A549 (cell line): ENCODE results near the gene ITGAL. TPM values are rescaled to one million over a fixed set of nuclear protein-coding genes. Genes with fewer than 3 reads are reported as not detected.

Experiments
- ATAC-seq, 2 experiments: fragments of 200-7000 bp in 1 of 2; fragments of >200 bp in 1 of 2; cut with Nextera tagmentation in 1 of 2; cut with Tn5 transposase in 1 of 2; 3 replicates each; pipeline versions ENCODE4 v1.8.0 to v1.9.1; 2018 to 2020; ENCODE audit warnings: mild to moderate bottlenecking in 1 of 2, moderate library complexity in 1 of 2
- CTCF ChIA-PET: fragments of 300-600 bp; sonication (Branson Sonifier 250); formaldehyde crosslinking; extraction: SDS; loops from one replicate; lab custom pipeline; 2021; ENCODE audit warnings: antibody characterized with exemption, inconsistent platforms; lab: Yijun Ruan, JAX
- POLR2A ChIA-PET: fragments of 350-600 bp; formaldehyde crosslinking; extraction: SDS; loops from one replicate; lab custom pipeline; 2021; ENCODE audit warnings: antibody characterized with exemption, inconsistent platforms; lab: Yijun Ruan, JAX
- DNase-seq, 2 experiments: peaks; one replicate each; pipeline versions ENCODE4 v3.0.0 to v3.0.0-alpha.2; 2011 to 2016; ENCODE audit warnings: low read depth in 1 of 2, low spot score in 1 of 2
- FAIRE-seq: peaks from 2 replicates; lab custom pipeline; 2011; peaks lifted over from hg19 to GRCh38; lab: Jason Lieb, UNC
- H3K27ac ChIP-seq, 2 experiments: fragments of >200 bp; sonication (Bioruptor Twin); formaldehyde crosslinking; 3 replicates each; pipeline ENCODE4 v1.5.1; 2016 to 2017
- H3K4me1 ChIP-seq: fragments of >200 bp; sonication (Bioruptor Twin); formaldehyde crosslinking; 3 replicates; pipeline ENCODE4 v1.6.1; 2016
- H3K4me2 ChIP-seq: fragments of >200 bp; sonication (Bioruptor Twin); formaldehyde crosslinking; 3 replicates; pipeline ENCODE4 v1.6.1; 2016
- H3K4me3 ChIP-seq: fragments of >200 bp; sonication (Bioruptor Twin); formaldehyde crosslinking; 3 replicates; pipeline ENCODE4 v1.5.1; 2016
- H3K9me3 ChIP-seq: fragments of >200 bp; sonication (Bioruptor Twin); formaldehyde crosslinking; 3 replicates; pipeline ENCODE4 v1.6.1; 2016
- BCL3 ChIP-seq: fragments of >200 bp; sonication (Bioruptor Twin); formaldehyde crosslinking; IDR thresholded peaks from 3 replicates; pipeline ENCODE4 v1.6.1; 2016
- BHLHE40 ChIP-seq: IDR thresholded peaks from 2 replicates; pipeline ENCODE4 v1.6.1; 2012; ENCODE audit warnings: low read depth, low read length, inconsistent platforms
- CHD4 ChIP-seq: fragments of 200-600 bp; sonication (generic); IDR thresholded peaks from 2 replicates; pipeline ENCODE4 v1.6.1; 2016; ENCODE audit warnings: antibody characterized with exemption, mild to moderate bottlenecking, borderline replicate concordance
- E2F6 ChIP-seq: IDR thresholded peaks from 2 replicates; pipeline ENCODE4 v1.6.1; 2012; ENCODE audit warnings: low read depth, borderline replicate concordance
- GATA3 ChIP-seq: IDR thresholded peaks from 2 replicates; pipeline ENCODE4 v1.6.1; 2012; ENCODE audit warnings: borderline replicate concordance
- HEYL ChIP-seq: fragments of 250-450 bp; sonication (Bioruptor Pico); IDR thresholded peaks from 2 replicates; pipeline ENCODE4 v1.8.0; 2021; ENCODE audit warnings: mild to moderate bottlenecking, moderate library complexity
- HMGXB4 ChIP-seq: fragments of 250-450 bp; sonication (Bioruptor Pico); IDR thresholded peaks from 2 replicates; pipeline ENCODE4 v1.5.0; 2021; ENCODE audit warnings: mild to moderate bottlenecking, moderate library complexity, borderline replicate concordance
- JUN ChIP-seq, 2 experiments: fragments of >200 bp; sonication (Bioruptor Twin); formaldehyde crosslinking; IDR thresholded peaks; 2 replicates in 1 of 2; 3 replicates in 1 of 2; pipeline ENCODE4 v1.6.1; 2016 to 2017
- MAX ChIP-seq: IDR thresholded peaks from 2 replicates; pipeline ENCODE4 v1.6.1; 2012
- MAZ ChIP-seq: fragments of 150-350 bp; IDR thresholded peaks from 2 replicates; pipeline ENCODE4 v1.6.1; 2014; ENCODE audit warnings: antibody characterized with exemption, low read depth, low read length, borderline replicate concordance
- PBX3 ChIP-seq: IDR thresholded peaks from 2 replicates; pipeline ENCODE4 v1.6.1; 2012
- PHF8 ChIP-seq: fragments of 200-600 bp; sonication (generic); IDR thresholded peaks from 2 replicates; pipeline ENCODE4 v1.6.1; 2016; ENCODE audit warnings: low read depth, mild to moderate bottlenecking, antibody characterized with exemption, moderate library complexity, borderline replicate concordance
- POLR2A ChIP-seq: IDR thresholded peaks from 2 replicates; pipeline ENCODE4 v1.6.1; 2012; ENCODE audit warnings: mild to moderate bottlenecking, low read length
- RAD21 ChIP-seq, 2 experiments: fragments of >200 bp in 1 of 2; sonication (Bioruptor Twin) in 1 of 2; formaldehyde crosslinking in 1 of 2; IDR thresholded peaks in 1 of 2; conservative IDR thresholded peaks in 1 of 2; 2 replicates in 1 of 2; 3 replicates in 1 of 2; pipeline ENCODE4 v1.6.1; 2012 to 2018; ENCODE audit warnings: inconsistent platforms in 1 of 2
- REST ChIP-seq: fragments of 200-600 bp; sonication (generic); IDR thresholded peaks from 2 replicates; pipeline ENCODE4 v1.6.1; 2016; ENCODE audit warnings: antibody characterized with exemption, mild to moderate bottlenecking, moderate library complexity
- TFCP2L1 ChIP-seq: fragments of 250-450 bp; sonication (Bioruptor Pico); IDR thresholded peaks from 2 replicates; pipeline ENCODE4 v1.5.0; 2021; ENCODE audit warnings: mild to moderate bottlenecking
- TP53 ChIP-seq: fragments of 250-450 bp; sonication (Bioruptor Pico); IDR thresholded peaks from 2 replicates; pipeline ENCODE4 v1.5.0; 2021; ENCODE audit warnings: mild to moderate bottlenecking, moderate library complexity
- USF2 ChIP-seq: fragments of 450-650 bp; IDR thresholded peaks from 2 replicates; pipeline ENCODE4 v1.6.1; 2014; ENCODE audit warnings: antibody characterized with exemption
- ZC3H11A ChIP-seq: fragments of 450-650 bp; IDR thresholded peaks from 2 replicates; pipeline ENCODE4 v1.6.1; 2014; ENCODE audit warnings: antibody characterized with exemption, mild to moderate bottlenecking
- ZSCAN20 ChIP-seq: fragments of 250-450 bp; sonication (Bioruptor Pico); IDR thresholded peaks from 2 replicates; pipeline ENCODE4 v1.8.0; 2022; ENCODE audit warnings: mild to moderate bottlenecking, moderate library complexity
- WGBS: methylation state at CpG from one replicate; pipeline ENCODE4 v1.1.6; 2017; ENCODE audit errors: missing lambda C conversion rate; 5-methylcytosine and 5-hydroxymethylcytosine counted together
- polyA plus RNA-seq, 4 experiments: library from polyadenylated mRNA; depleted of rRNA in 3 of 4; stranded (reverse); fragments of >200 nt; fragmentation: RNase III in 1 of 4; extraction: RNeasy Plus Mini Kit Qiagen cat#74134 plus additional on column Dnase treatment in 1 of 4; gene quantifications; 2 replicates in 3 of 4; 3 replicates in 1 of 4; pipeline ENCODE4 v1.2.3, GENCODE V29; 2011 to 2017

ITGAL gene
- polyA plus RNA-seq, 2 of the 4 experiments (the other 2 are of a cell fraction): 0.17 to 0.94 TPM

- no peak for TF ChIP-seq CHD4
These were observed 53.2 kb downstream of the ITGAL start (continued) for GRCh38 chr16:30525844-30526136.

- DNase-seq (peak; percentile 33 to 44), FAIRE-seq (no peak)
- POLR2A ChIA-PET: interaction anchor here (0.8 to 3.1 kb wide), 7 partner anchors 9 to 108 kb away, joined by 3 to 17 read pairs (median 4); partner anchors contain the start of genes DCTPP1, SEPHS2 and ZNF764
- H3K4me2 ChIP-seq: peak within 1 kb of the TSS; percentile 81
- H3K27ac ChIP-seq: peak within 1 kb of the TSS; percentile 96 to 98
- H3K4me3 ChIP-seq: peak within 1 kb of the TSS; percentile 85
- CTCF ChIA-PET: interaction anchor here (0.9 to 2.1 kb wide), 7 partner anchors 8 to 124 kb away, joined by 3 to 8 read pairs (median 4); partner anchors contain the start of genes PRR14 and ZNF747
- peaks cover 27% of the 10 kb centered on the region for H3K4me1 ChIP-seq
- 3% methylated on average over 14 of the region's 73 CpGs for WGBS
- TF ChIP-seq POLR2A (peak; percentile 54), ZC3H11A (no peak), BCL3 (peak; percentile 80; the same call in 2 of the 3 replicates), PHF8 (no peak; the same call in 1 of the 2 replicates), REST (peak; percentile 69; the same call in 1 of the 2 replicates), RAD21 (conservative IDR thresholded peaks at IDR 0.05 in 1 of 2, IDR thresholded peaks at IDR 0.05 in 1 of 2) (0 out of 5 replicates have a peak, but pooled peaks of 1 of the 2 experiments have one; percentile 19), JUN (IDR thresholded peaks at IDR 0.05) (peak in 1 of 2 experiments; percentile 95; a peak in 2 of 5 replicates), TP53 (CRISPR knock-in tag) (no peak; the same call in 1 of the 2 replicates), HEYL (CRISPR knock-in tag) (no peak), ZSCAN20 (CRISPR knock-in tag) (no peak)
- TF ChIP-seq, all 56 proteins: peak for 5
- peak; percentile 50 to 52 for ATAC-seq
- no peaks in the 10 kb centered on the region for H3K9me3 ChIP-seq
These were observed 53.7 kb downstream of the ITGAL start, which contains the start of gene ZNF768 for GRCh38 chr16:30526137-30526822. ZNF768 (minus strand) TSS chr16:30526566; CDS start chr16:30526413, 153 bp downstream.

GRCh38 chr16:30526823-30527634, 54.5 kb downstream of the ITGAL start:
- peak; percentile 51 for FAIRE-seq
- H3K27ac ChIP-seq: peak overlapping the region; percentile 96 to 98
- peak overlapping the region; percentile 85 for H3K4me3 ChIP-seq
- peak; percentile 91 to 95 for ATAC-seq
- H3K9me3 ChIP-seq: no peaks in the 10 kb centered on the region
- H3K4me2 ChIP-seq: peak overlapping the region; percentile 81
- DNase-seq: peak; percentile 97
- ChIA-PET CTCF (interaction anchor here (0.9 to 1.6 kb wide), 5 partner anchors 13 to 124 kb away, joined by 3 to 6 read pairs (median 3); partner anchors contain the start of gene PRR14), POLR2A (interaction anchor here (0.6 to 3.1 kb wide), 18 partner anchors 9 to 132 kb away, joined by 3 to 17 read pairs (median 4); partner anchors contain the start of genes DCTPP1, FBRS, SEPHS2 and ZNF48)
- 0% methylated on average over 28 of the region's 79 CpGs for WGBS
- H3K4me1 ChIP-seq: peaks cover 24% of the 10 kb centered on the region
- TF ChIP-seq MAX: peak; percentile 17; the same call in 1 of the 2 replicates
- 0 out of 2 replicates have a peak, but pooled peaks have one; percentile 8 for TF ChIP-seq BHLHE40
- peak; percentile 12 for TF ChIP-seq POLR2A
- 0 out of 2 replicates have a peak, but pooled peaks have one; percentile 33 for TF ChIP-seq E2F6
- TF ChIP-seq TFCP2L1 (CRISPR knock-in tag): peak; percentile 55; the same call in 1 of the 2 replicates
- TF ChIP-seq HMGXB4 (CRISPR knock-in tag): 0 out of 2 replicates have a peak, but pooled peaks have one; percentile 48
- peak; percentile 23; the same call in 1 of the 2 replicates for TF ChIP-seq GATA3
- peak; percentile 56 for TF ChIP-seq USF2
- TF ChIP-seq PBX3: peak; percentile 34
- TF ChIP-seq MAZ: peak; percentile 43; the same call in 1 of the 2 replicates
